Measurements from ENCODE around the gene THBS1.

- TF ChIP-seq, protein P1, sequence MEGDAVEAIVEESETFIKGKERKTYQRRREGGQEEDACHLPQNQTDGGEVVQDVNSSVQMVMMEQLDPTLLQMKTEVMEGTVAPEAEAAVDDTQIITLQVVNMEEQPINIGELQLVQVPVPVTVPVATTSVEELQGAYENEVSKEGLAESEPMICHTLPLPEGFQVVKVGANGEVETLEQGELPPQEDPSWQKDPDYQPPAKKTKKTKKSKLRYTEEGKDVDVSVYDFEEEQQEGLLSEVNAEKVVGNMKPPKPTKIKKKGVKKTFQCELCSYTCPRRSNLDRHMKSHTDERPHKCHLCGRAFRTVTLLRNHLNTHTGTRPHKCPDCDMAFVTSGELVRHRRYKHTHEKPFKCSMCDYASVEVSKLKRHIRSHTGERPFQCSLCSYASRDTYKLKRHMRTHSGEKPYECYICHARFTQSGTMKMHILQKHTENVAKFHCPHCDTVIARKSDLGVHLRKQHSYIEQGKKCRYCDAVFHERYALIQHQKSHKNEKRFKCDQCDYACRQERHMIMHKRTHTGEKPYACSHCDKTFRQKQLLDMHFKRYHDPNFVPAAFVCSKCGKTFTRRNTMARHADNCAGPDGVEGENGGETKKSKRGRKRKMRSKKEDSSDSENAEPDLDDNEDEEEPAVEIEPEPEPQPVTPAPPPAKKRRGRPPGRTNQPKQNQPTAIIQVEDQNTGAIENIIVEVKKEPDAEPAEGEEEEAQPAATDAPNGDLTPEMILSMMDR (IDR thresholded peaks at IDR 0.05): no peak
- TF ChIP-seq, protein P2, sequence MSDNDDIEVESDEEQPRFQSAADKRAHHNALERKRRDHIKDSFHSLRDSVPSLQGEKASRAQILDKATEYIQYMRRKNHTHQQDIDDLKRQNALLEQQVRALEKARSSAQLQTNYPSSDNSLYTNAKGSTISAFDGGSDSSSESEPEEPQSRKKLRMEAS (CRISPR knock-in tag; IDR thresholded peaks at IDR 0.05): no peak
Measured at GRCh38 chr15:39628546-39629257, 47.8 kb downstream of the THBS1 start.
